Neuron (in vitro differentiated cells): ENCODE measurements around the gene ZNF827.

Experiments
- H2AFZ ChIP-seq: one replicate; pipeline ENCODE4 v1.6.1; 2013; ENCODE audit warnings: low read depth, mild to moderate bottlenecking, inconsistent platforms, low read length, moderate library complexity
- H3K27me3 ChIP-seq: one replicate; pipeline ENCODE4 v1.6.1; 2013; ENCODE audit warnings: low read length; ENCODE audit not compliant: insufficient read depth
- H3K36me3 ChIP-seq: one replicate; pipeline ENCODE4 v1.6.1; 2013; ENCODE audit warnings: low read length; ENCODE audit not compliant: insufficient read depth
- H3K4me1 ChIP-seq: one replicate; pipeline ENCODE4 v1.6.1; 2013; ENCODE audit warnings: low read length; ENCODE audit not compliant: insufficient read depth
- H3K4me3 ChIP-seq: 2 replicates; pipeline ENCODE4 v1.5.1; 2013; ENCODE audit warnings: mild to moderate bottlenecking, low read length, moderate library complexity
- H3K9me3 ChIP-seq: one replicate; pipeline ENCODE4 v1.6.1; 2013; ENCODE audit warnings: low read length

Gene ZNF827

DNA sequence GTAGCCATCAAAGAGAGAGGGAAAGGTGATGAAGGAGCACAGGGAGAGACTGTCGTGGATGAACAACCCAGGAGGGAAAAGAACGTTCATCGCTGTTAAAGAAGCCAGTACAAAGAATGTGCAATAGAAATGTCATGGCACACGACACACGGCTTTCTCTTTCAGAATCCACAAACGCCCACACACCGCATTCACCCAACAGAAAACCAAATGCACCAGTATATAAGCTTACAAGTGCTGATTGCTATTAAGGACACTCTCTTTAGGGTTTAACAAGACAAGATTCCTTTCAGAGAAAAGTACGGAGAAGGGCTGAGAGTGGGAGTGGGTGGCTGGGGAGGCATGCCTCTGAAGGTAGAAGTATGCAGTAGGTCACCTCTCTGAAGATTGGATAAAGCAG lies 178.4 kb downstream of the ZNF827 start:
- Histone ChIP-seq H2AFZ (no peak overlapping the region), H3K36me3 (peaks cover 67% of the 10 kb centered on the region), H3K9me3 (peaks cover 4% of the 10 kb centered on the region), H3K4me1 (no peaks in the 10 kb centered on the region), H3K4me3 (no peak overlapping the region), H3K27me3 (no peaks in the 10 kb centered on the region)

- peaks cover 4% of the 10 kb centered on the region for H3K9me3 ChIP-seq
- H3K27me3 ChIP-seq = no peaks in the 10 kb centered on the region
- no peak overlapping the region for H3K4me3 ChIP-seq
- peaks cover 38% of the 10 kb centered on the region for H3K36me3 ChIP-seq
- H3K4me1 ChIP-seq = no peaks in the 10 kb centered on the region
- no peak overlapping the region for H2AFZ ChIP-seq
These were observed 181.4 kb downstream of the ZNF827 start for GRCh38 chr4:145757188-145757587.

GRCh38 chr4:145756244-145756643 lies 182.4 kb downstream of the ZNF827 start:
- H3K36me3 ChIP-seq = peaks cover 29% of the 10 kb centered on the region
- no peak overlapping the region for H2AFZ ChIP-seq
- H3K4me1 ChIP-seq = no peaks in the 10 kb centered on the region
- peaks cover 7% of the 10 kb centered on the region for H3K9me3 ChIP-seq
- H3K27me3 ChIP-seq = no peaks in the 10 kb centered on the region
- no peak overlapping the region for H3K4me3 ChIP-seq

- H3K9me3 ChIP-seq = peaks cover 8% of the 10 kb centered on the region
- peaks cover 24% of the 10 kb centered on the region for H3K36me3 ChIP-seq
These were observed 182.8 kb downstream of the ZNF827 start for GRCh38 chr4:145755802-145756201.

DNA sequence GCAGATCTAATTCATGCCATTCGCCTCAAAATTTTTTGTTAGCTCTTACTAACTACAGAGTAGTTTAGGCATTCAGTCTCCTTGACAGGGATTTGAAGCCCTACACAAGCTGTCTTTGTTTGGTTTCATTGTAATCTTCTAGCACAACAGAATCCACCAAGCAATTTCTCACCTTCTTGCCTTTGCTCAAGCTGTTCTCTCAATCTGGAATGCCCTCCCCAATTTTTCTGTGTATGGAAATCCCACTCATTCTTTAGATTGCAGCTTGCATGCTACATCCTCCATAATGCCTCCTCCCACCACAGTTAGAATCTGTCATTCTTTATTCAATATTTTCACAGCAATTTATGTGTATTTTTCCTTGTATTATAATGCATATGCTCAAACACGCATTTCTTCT lies 195.0 kb downstream of the ZNF827 start:
- peaks cover 2% of the 10 kb centered on the region for H3K4me1 ChIP-seq
- no peaks in the 10 kb centered on the region for H3K36me3 ChIP-seq
- H3K27me3 ChIP-seq = no peaks in the 10 kb centered on the region
- no peaks in the 10 kb centered on the region for H3K9me3 ChIP-seq
- no peak overlapping the region for H2AFZ ChIP-seq
- no peak overlapping the region for H3K4me3 ChIP-seq

More at GRCh38 chr4:145755802-145756201, 182.8 kb downstream of the ZNF827 start:
- no peaks in the 10 kb centered on the region for H3K27me3 ChIP-seq
- H3K4me3 ChIP-seq = no peak overlapping the region
- no peaks in the 10 kb centered on the region for H3K4me1 ChIP-seq
- H2AFZ ChIP-seq = no peak overlapping the region

- Histone ChIP-seq H3K9me3 (no peaks in the 10 kb centered on the region), H3K36me3 (no peaks in the 10 kb centered on the region)
These were observed 197.8 kb downstream of the ZNF827 start for GRCh38 chr4:145740806-145741205.

DNA sequence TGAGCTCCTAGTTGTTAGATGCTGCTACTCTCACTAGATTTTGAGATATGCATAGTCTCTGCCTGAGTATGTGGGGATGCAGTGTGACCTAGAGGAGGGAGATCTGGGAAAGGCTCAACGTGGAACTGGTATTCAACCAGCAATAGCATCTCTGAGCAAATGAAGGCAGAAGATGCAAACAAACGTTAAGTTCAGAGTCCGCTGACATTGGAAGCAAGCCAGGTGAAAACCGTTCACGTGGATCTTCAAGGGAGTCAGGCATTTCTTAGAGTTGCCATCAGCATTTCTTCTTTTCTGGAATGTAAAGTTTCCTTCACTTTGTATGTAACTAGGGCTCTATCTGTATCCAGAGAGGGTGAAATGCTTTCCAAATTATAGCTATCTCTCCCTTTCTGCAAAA lies 198.8 kb downstream of the ZNF827 start:
- no peaks in the 10 kb centered on the region for H3K9me3 ChIP-seq
- peaks cover 25% of the 10 kb centered on the region for H3K4me1 ChIP-seq
- no peaks in the 10 kb centered on the region for H3K36me3 ChIP-seq
- no peak overlapping the region for H2AFZ ChIP-seq
- H3K27me3 ChIP-seq = no peaks in the 10 kb centered on the region
- H3K4me3 ChIP-seq = no peak overlapping the region

More at GRCh38 chr4:145740806-145741205, 197.8 kb downstream of the ZNF827 start:
- Histone ChIP-seq H3K27me3 (no peaks in the 10 kb centered on the region), H2AFZ (no peak overlapping the region), H3K4me3 (no peak overlapping the region), H3K4me1 (peaks cover 18% of the 10 kb centered on the region)

DNA sequence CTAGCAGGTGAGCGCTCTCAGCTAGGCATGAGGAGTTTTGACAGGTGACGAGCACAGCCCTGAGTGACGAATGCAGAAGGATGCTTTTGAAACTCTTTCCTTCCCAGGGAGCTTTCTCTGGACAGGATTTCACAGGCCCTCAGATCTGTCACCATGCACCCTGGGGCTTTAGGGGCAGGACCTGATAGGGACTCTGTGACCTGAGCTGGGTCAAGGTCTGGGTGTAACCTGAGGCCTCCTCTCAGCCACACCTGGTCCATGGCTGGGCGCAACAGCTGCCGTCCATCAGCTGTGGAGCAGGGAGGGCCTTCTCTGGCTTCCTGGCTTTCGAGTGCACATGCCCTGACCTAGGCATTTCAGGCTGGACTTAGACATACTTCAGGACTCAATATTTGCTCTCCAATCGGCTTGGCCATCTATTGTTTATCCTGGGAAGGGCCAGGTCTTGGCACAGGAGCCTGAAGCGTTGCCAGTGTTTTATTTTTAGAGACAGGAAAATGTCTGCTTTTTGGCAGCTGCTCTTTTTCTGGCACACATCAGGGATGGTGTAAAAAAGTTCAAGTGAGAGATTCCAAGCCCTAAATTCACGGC lies 202.3 kb downstream of the ZNF827 start:
- H3K4me3 ChIP-seq = no peak overlapping the region
- H3K9me3 ChIP-seq = no peaks in the 10 kb centered on the region
- no peaks in the 10 kb centered on the region for H3K27me3 ChIP-seq
- H3K36me3 ChIP-seq = no peaks in the 10 kb centered on the region
- H2AFZ ChIP-seq = no peak overlapping the region
- peaks cover 45% of the 10 kb centered on the region for H3K4me1 ChIP-seq

DNA sequence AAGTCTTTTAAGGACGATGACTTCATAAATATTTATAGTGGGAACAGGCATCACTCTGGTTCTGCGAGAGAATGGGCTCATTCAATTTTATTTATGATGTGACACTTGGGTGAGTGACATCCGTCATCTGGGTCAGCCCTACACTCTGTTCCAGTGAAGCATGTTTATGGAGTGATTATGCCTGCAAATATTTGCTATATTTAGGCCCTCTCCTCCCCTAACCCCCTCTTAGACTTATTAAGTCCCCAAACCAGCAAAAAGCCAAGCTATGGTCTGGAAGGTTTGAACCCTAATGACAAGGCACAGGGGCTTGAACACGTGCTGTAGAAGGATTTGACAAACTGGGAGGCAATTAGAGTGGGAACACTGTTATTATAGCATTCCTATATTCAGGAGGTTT lies 202.8 kb downstream of the ZNF827 start:
- Histone ChIP-seq H3K4me3 (no peak overlapping the region), H3K27me3 (no peaks in the 10 kb centered on the region), H3K4me1 (peaks cover 45% of the 10 kb centered on the region), H3K9me3 (no peaks in the 10 kb centered on the region), H3K36me3 (no peaks in the 10 kb centered on the region), H2AFZ (no peak overlapping the region)

GRCh38 chr4:145735347-145735675 lies 203.3 kb downstream of the ZNF827 start:
- H3K4me3 ChIP-seq = no peak overlapping the region
- peaks cover 45% of the 10 kb centered on the region for H3K4me1 ChIP-seq
- no peaks in the 10 kb centered on the region for H3K36me3 ChIP-seq
- H3K27me3 ChIP-seq = no peaks in the 10 kb centered on the region
- no peaks in the 10 kb centered on the region for H3K9me3 ChIP-seq
- H2AFZ ChIP-seq = no peak overlapping the region

DNA sequence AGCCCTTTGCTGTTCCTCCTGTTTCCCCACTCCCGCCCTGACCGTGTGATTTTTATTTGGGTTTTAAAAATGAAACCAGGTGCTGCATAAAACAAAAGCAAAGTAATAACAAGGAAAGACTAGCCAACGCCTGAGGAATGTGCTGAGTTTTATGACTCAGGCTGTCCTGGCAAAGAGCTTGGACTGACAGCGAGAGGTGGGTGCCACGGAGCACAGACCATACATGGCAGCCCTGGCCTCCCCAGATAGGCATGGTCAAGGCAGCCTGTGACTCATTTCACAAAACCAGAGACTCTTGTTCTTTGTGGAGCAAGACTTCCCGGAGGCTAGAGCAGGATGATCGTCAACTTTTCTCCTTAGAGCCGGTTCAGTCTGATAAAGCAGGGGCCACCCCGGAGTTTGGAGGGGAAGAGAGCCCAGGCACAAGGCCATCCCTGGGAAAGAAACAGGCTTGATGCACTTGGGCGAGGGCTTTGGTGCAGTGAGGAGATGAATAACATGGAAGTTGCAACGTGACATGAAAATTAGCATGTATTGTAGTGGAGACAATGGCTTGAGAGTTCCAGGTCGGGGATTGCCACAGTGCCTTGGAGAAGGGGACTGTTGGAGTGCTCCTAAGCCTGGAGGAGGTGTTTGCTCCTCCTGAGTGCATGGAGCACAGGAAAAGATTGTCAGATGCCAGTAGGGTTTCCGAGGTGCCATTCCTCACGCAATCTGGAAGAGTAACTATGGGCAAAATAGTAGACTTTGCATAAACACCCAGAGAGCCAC lies 203.9 kb downstream of the ZNF827 start:
- Histone ChIP-seq H3K4me1 (peaks cover 45% of the 10 kb centered on the region), H2AFZ (no peak overlapping the region), H3K4me3 (no peak overlapping the region), H3K9me3 (no peaks in the 10 kb centered on the region), H3K36me3 (no peaks in the 10 kb centered on the region), H3K27me3 (no peaks in the 10 kb centered on the region)

DNA sequence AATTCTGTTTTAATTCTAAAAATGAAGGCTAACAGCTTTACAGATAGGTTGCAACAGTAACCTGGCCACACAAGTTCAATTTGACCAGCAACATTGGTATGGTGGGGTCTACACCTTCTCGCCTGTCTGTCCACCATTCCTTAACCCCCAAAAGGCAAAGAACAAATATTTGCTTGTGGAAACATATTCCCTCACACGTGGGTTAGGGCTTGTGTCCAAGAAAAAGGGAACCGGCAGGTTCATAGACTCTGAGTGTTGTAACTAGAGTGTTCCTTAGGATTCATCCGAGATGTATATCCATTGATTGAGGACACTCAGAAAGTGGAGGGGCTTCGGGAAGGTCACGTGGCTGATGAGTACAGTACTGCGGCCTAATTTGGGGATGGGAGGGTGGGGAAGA lies 204.6 kb downstream of the ZNF827 start:
- H3K36me3 ChIP-seq = no peaks in the 10 kb centered on the region
- no peaks in the 10 kb centered on the region for H3K27me3 ChIP-seq
- H3K9me3 ChIP-seq = no peaks in the 10 kb centered on the region
- H3K4me3 ChIP-seq = peak overlapping the region; percentile 29
- no peak overlapping the region for H2AFZ ChIP-seq
- H3K4me1 ChIP-seq = peaks cover 45% of the 10 kb centered on the region

- Histone ChIP-seq H3K4me1 (peaks cover 45% of the 10 kb centered on the region), H3K27me3 (no peaks in the 10 kb centered on the region), H2AFZ (no peak overlapping the region), H3K4me3 (peak overlapping the region; percentile 29), H3K9me3 (no peaks in the 10 kb centered on the region), H3K36me3 (no peaks in the 10 kb centered on the region)
These were observed 205.4 kb downstream of the ZNF827 start for GRCh38 chr4:145732895-145733880.
